Bronchial epithelial cell (primary cell): ENCODE data around the gene GAK. TPM values are rescaled to one million over a fixed set of nuclear protein-coding genes. Genes with fewer than 3 reads are reported as not detected.

Experiments
- DNase-seq: peaks from one replicate; pipeline ENCODE4 v3.0.0-alpha.2; 2010; ENCODE audit warnings: low read depth
- FAIRE-seq: peaks from 2 replicates; lab custom pipeline; 2011; peaks lifted over from hg19 to GRCh38; lab: Jason Lieb, UNC
- H3K27me3 ChIP-seq: 2 replicates; pipeline ENCODE4 v1.5.1; 2011; ENCODE audit warnings: low read length; ENCODE audit not compliant: control insufficient read depth, insufficient read depth
- H3K36me3 ChIP-seq: 2 replicates; pipeline ENCODE4 v1.5.1; 2011; ENCODE audit warnings: low read length; ENCODE audit not compliant: control insufficient read depth, insufficient read depth
- H3K4me3 ChIP-seq: 2 replicates; pipeline ENCODE4 v1.5.1; 2011; ENCODE audit warnings: mild to moderate bottlenecking, low read depth, low read length, control low read depth
- CTCF ChIP-seq: IDR thresholded peaks from 2 replicates; pipeline ENCODE4 v1.5.1; 2011; ENCODE audit warnings: mild to moderate bottlenecking, moderate library complexity, low read length, control low read depth, inconsistent platforms; ENCODE audit not compliant: insufficient read depth, severe bottlenecking
- total RNA-seq: library from RNA; depleted of rRNA; stranded (reverse); fragments of >200 nt; gene quantifications from 2 replicates; pipeline ENCODE4 v1.2.1, GENCODE V29; 2014

GAK gene
- total RNA-seq, 1 donor from 2014 or later: 52.9 TPM

- FAIRE-seq (no peak), DNase-seq (no peak)
- no peak overlapping the region for H3K4me3 ChIP-seq
- no peaks in the 10 kb centered on the region for H3K27me3 ChIP-seq
- peaks cover 10% of the 10 kb centered on the region for H3K36me3 ChIP-seq
- TF ChIP-seq CTCF: no peak
Measured at GRCh38 chr4:848803-849477, 83.2 kb downstream of the GAK start.

GRCh38 chr4:848307-848691 lies 83.8 kb downstream of the GAK start:
- peaks cover 10% of the 10 kb centered on the region for H3K36me3 ChIP-seq
- no peak for FAIRE-seq
- no peak for TF ChIP-seq CTCF
- H3K4me3 ChIP-seq: no peak overlapping the region
- no peak for DNase-seq
- no peaks in the 10 kb centered on the region for H3K27me3 ChIP-seq

- FAIRE-seq: no peak
- no peaks in the 10 kb centered on the region for H3K27me3 ChIP-seq
Measured at GRCh38 chr4:845836-846251, 86.3 kb downstream of the GAK start.

GRCh38 chr4:845233-845835 lies 86.8 kb downstream of the GAK start:
- Histone ChIP-seq H3K36me3 (peaks cover 4% of the 10 kb centered on the region), H3K27me3 (no peaks in the 10 kb centered on the region), H3K4me3 (no peak overlapping the region)
- TF ChIP-seq CTCF: no peak
- FAIRE-seq (no peak), DNase-seq (no peak)

More at GRCh38 chr4:845836-846251, 86.3 kb downstream of the GAK start:
- TF ChIP-seq CTCF: no peak
- Histone ChIP-seq H3K36me3 (peaks cover 6% of the 10 kb centered on the region), H3K4me3 (no peak overlapping the region)
- DNase-seq: no peak

GRCh38 chr4:844752-845232 lies 87.3 kb downstream of the GAK start:
- no peak for TF ChIP-seq CTCF
- Histone ChIP-seq H3K4me3 (no peak overlapping the region), H3K36me3 (peaks cover 2% of the 10 kb centered on the region), H3K27me3 (no peaks in the 10 kb centered on the region)
- DNase-seq (no peak), FAIRE-seq (no peak)
